Measurements from ENCODE around the gene RPL15.

GRCh38 chr3:23926736-23927135 is 9.8 kb downstream of the RPL15 start:
- TF ChIP-seq CTCF (IDR thresholded peaks at IDR 0.05): peak in 1 of 4 experiments; percentile 26
- TF ChIP-seq EP300 (IDR thresholded peaks at IDR 0.05): no peak
- no peak for TF ChIP-seq POLR2A (IDR thresholded peaks at IDR 0.05)
